SU-DHL-6 (cell line): ENCODE results near the gene TRMT6.

ENCODE experiments used
- EZH2phosphoT487 ChIP-seq: fragments of 200-600 bp; sonication (generic), shearing (Covaris generic); conservative IDR thresholded peaks from 2 replicates; pipeline ENCODE4 v1.6.1; 2018; ENCODE audit warnings: mild to moderate bottlenecking, antibody characterized with exemption, low read length, moderate library complexity, mixed read lengths
- TF ChIP-seq, protein P1 (sequence below): fragments of 200-600 bp; sonication (generic); IDR thresholded peaks from one replicate; pipeline ENCODE4 v1.5.1; 2017; ENCODE audit warnings: antibody characterized with exemption, mild to moderate bottlenecking, low read length, moderate library complexity; ENCODE audit not compliant: insufficient read depth, poor library complexity, severe bottlenecking

DNA sequence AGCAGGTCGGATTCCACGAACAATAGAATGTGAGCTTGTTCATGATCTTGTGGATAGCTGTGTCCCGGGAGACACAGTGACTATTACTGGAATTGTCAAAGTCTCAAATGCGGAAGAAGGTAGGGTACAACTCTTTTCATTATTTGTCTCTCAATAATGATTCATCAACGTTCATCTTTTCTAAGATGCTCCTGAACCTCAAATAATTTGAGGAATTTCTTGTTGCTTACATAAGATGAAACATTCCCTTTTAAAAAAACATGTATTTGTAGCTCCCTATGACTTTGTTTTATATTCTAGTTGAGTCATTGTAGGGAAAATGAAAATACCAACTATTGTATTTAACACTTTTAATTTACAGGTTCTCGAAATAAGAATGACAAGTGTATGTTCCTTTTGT lies 17.1 kb upstream of the TRMT6 start:
- no peak for TF ChIP-seq EZH2phosphoT487
- TF ChIP-seq, protein P1, sequence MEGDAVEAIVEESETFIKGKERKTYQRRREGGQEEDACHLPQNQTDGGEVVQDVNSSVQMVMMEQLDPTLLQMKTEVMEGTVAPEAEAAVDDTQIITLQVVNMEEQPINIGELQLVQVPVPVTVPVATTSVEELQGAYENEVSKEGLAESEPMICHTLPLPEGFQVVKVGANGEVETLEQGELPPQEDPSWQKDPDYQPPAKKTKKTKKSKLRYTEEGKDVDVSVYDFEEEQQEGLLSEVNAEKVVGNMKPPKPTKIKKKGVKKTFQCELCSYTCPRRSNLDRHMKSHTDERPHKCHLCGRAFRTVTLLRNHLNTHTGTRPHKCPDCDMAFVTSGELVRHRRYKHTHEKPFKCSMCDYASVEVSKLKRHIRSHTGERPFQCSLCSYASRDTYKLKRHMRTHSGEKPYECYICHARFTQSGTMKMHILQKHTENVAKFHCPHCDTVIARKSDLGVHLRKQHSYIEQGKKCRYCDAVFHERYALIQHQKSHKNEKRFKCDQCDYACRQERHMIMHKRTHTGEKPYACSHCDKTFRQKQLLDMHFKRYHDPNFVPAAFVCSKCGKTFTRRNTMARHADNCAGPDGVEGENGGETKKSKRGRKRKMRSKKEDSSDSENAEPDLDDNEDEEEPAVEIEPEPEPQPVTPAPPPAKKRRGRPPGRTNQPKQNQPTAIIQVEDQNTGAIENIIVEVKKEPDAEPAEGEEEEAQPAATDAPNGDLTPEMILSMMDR = no peak
